Stimulated activated CD4-positive, alpha-beta T cell treated with anti-CD3 and anti-CD28 coated beads, Interleukin-15, amount 100 ng/mL, for 48 hours (primary cell): ENCODE measurements around the gene INSL3.
"Not testable (repeated sequence)": the region's sequence is repeated elsewhere in the genome, so short reads cannot be mapped to it uniquely, and the experiment has no call there.

Experiments
- DNase-seq, 2 donors: peaks; one replicate each; pipeline ENCODE4 v3.0.0-alpha.2; 2020; ENCODE audit warnings: low read depth in 2 of 2

The INSL3 gene

DNA sequence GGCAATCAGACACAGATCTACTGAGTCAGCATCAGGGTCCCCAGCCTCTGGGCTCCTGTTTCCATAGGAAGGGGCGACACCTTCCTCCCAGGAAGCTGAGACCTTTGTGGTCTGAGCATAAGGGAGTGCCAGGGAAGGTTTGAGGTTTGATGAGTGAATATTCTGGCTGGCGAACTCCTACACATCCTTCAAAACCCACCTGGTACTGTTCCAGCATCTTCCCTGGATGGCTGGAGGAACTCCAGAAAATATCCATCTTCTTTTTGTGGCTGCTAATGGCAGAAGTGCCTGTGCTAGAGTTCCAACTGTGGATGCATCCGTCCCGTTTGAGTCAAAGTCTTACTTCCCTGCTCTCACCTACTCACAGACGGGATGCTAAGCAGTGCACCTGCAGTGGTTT is 9.2 kb downstream of the INSL3 start:
- DNase-seq = no peak

DNA sequence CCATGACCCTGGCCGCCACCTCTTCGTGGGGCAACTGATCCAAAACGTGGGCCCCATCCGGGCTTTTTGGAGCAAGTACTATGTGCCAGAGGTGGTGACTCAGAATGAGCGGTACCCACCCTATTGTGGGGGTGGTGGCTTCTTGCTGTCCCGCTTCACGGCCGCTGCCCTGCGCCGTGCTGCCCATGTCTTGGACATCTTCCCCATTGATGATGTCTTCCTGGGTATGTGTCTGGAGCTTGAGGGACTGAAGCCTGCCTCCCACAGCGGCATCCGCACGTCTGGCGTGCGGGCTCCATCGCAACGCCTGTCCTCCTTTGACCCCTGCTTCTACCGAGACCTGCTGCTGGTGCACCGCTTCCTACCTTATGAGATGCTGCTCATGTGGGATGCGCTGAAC is 9.6 kb downstream of the INSL3 start:
- no peak for DNase-seq

DNA sequence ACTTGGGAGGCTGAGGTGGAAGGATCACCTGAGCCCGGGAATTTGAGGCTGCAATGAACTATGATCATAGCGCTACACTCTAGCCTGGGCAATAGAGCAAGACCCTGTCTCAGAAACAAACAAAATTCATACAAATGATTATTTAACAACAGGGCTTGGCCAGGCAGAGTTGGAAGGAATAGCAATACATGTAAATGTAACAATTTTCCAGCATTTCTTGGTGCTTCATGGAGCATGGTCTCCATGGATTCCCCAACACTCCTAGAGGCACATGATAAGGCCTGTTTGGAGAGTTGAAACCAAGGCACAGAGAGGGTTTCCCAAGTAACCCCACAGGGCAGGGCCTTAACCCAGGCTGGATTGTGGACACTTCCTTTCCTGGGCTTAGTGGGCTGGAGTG is 10.2 kb downstream of the INSL3 start:
- DNase-seq = no peak

DNA sequence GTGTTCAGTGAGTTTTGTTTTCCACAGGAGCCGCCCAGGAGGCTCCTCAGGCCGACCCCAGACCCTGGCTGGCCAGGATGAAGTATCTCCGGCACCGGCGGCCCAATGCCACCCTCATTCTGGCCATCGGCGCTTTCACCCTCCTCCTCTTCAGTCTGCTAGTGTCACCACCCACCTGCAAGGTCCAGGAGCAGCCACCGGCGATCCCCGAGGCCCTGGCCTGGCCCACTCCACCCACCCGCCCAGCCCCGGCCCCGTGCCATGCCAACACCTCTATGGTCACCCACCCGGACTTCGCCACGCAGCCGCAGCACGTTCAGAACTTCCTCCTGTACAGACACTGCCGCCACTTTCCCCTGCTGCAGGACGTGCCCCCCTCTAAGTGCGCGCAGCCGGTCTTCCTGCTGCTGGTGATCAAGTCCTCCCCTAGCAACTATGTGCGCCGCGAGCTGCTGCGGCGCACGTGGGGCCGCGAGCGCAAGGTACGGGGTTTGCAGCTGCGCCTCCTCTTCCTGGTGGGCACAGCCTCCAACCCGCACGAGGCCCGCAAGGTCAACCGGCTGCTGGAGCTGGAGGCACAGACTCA is 13.5 kb downstream of the INSL3 start:
- DNase-seq = no peak

DNA sequence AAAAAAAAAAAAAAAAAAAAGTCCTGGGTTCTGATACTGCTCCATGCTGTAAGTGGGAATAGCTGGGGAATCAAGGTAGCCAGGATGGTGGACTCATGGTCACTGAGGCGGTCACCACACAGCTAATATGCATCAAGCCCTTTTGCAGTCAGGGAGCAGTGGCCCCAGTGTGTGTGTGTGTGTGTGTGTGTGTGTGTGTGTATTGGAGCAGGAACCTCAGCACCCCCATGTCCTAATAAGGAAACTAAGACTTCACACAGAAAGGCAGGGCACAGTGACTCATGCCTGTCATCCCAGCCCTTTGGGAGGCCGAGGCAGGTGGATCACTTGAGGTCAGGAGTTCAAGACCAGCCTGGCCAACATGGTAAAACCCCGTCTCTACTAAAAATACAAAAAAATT is 14.4 kb downstream of the INSL3 start:
- no peak for DNase-seq

DNA sequence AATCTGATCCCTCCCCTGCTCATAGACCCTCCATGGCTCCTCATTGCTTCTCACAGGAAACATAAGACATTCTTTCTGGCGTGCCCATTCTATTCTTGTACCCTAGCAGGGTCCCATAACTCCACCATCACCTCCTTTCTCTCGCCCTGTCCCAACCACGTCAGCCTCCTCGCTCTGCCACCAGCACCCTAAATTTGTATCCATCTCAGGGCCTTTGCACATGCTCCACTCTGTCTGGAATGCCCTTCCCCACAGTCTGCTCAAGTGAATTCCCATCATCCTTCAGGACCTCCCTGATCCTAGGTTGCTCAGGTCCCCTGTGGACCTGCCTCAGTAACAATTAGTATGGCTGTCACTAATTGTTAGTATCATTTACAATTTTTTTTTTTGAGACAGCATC is 15.9 kb downstream of the INSL3 start:
- no peak for DNase-seq

DNA sequence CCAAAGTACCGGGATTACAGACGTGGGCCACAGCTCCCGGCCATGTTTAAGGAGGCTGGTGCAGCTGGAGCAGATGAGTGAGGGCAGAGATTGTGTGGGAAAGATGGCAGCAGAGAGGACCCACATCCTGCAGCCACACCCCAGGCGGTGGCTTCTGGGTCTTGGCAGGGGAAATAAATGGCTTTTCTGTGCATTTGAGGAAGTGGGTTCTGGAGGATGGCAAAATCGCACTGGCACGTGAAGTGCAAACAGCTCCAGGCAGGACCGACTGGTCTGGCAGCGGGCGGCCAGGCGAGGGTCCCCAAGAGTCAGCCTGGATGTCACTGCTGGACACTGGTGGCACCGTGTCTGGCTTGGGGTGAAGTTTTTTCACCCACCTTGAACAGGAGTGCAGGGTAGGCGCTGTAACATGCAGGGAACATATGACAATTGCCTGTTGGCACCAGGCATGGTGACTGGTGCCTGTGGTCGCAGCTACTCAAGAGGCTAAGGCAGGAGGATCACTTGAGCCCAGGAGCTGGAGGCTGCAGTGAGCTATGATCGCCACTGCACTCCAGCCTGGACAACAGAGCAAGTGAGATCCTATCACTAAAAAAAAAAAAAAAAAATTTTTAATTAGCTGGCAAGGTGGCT is 17.9 kb downstream of the INSL3 start:
- no peak for DNase-seq

DNA sequence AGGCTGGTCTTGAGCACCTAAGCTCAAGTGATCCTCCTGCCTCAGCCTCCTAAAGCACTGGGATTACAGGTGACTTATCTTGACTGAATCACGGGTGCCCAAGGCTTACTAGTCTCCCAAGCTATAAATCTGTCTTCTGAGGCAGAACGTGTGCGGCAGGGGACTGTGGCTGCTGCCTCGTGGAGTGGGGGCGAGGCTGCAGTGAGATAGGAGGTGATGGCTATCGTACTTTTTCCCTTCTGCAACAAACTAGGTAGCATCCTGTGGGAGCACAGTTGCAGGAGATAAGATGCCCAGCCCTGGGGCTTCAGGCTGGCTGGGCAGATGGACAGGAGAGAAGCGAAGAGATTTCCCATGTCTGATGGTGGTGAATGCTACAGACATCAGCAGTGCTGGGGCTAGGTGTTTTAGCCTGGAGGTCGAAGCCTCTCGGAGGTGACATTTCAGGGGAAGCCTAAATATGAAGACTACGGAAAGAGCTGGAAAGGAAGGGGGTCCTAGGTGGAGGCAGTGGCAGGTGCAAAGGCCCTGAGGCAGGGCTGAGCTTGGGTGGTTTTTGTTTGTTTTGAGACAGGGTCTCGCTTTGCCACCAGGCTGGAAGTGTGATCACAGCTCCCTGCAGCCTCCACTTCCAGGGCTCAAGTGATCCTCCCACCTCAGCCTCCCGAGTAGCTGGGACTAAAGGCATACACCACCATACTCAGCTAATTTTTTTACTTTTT is 19.0 kb downstream of the INSL3 start:
- no peak for DNase-seq

DNA sequence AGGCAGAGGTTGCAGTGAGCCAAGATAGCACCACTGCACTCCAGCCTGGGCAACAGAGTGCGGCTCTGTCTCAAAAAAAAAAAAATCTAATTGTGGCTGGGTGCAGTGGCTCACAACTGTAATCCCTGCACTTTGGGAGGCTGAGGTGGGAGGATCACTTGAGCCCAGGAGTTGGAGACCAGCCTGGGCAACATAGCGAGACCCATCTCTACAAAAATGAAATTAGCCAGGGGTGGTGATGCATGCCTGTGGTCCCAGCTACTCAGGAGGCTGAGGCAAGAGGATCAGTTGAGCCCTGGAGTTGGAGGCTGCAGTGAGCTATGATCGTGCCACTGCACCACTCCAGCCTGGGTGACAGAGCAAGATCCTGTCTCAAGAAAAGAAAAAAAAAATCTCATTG is 22.7 kb downstream of the INSL3 start:
- DNase-seq = not testable (repeated sequence)

DNA sequence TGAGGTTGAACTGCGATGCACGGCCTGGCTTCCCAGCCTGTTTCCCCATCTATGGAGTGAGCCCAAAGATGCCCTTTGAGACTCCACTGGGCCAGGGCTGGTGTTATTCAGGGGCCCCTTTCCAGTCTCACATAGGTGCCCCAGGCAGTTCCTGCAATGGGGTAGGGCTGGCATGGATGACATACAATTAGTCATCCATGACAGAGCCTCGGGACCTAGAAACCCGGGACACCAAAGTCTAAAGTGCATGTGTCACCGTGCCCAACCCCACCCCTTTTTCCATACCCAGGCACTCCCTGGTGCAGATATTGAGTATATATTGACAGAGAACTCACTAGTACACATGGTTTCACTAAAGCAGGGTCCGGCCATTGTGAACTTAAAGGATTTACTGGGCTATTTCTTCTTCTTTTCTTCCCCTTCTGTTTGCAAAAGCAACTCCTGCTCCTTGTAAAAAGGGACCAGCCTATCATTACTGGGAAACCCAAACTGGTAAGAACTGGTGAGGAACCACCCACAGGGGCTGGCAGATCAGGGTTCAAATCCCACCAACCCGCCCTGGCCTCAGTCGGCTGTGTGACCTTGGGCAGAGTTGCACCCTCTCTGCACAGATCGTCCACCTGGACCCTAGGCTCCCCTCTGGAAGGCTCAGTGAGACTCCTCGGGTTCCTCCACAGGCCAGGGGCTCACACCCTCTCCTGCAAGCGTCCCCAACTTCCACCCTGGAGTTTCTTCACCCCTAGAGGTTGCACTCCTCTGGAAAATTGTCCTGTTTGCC is 23.7 kb downstream of the INSL3 start:
- peak; percentile 66 to 73 for DNase-seq

DNA sequence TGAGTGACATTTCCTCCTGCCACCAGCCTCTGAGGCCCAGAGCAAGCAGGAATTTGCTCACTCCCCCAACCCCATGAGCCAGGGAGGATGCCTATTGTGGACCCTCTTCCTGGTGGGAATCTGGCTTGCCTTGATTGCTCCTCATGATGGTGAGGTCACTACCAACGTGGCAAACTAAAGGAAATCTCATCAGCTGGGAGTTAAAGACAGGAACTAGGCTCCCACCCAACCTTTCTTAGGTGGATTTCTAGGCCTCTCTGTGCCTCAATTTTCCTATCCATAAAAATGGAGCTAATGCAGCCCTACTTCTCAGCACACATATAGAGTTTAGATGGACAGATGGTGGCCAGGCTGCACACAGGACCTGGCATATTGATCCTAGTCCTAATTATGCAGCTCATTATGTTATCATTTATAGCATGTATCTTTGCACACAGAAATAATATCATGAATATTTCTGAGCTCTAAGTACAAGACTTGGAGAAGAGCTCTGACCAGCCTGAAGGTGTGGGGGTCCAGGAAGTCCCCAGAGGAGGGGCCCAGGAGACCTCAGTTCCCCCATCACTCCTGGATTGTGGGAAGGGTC is 24.4 kb downstream of the INSL3 start:
- DNase-seq = no peak

DNA sequence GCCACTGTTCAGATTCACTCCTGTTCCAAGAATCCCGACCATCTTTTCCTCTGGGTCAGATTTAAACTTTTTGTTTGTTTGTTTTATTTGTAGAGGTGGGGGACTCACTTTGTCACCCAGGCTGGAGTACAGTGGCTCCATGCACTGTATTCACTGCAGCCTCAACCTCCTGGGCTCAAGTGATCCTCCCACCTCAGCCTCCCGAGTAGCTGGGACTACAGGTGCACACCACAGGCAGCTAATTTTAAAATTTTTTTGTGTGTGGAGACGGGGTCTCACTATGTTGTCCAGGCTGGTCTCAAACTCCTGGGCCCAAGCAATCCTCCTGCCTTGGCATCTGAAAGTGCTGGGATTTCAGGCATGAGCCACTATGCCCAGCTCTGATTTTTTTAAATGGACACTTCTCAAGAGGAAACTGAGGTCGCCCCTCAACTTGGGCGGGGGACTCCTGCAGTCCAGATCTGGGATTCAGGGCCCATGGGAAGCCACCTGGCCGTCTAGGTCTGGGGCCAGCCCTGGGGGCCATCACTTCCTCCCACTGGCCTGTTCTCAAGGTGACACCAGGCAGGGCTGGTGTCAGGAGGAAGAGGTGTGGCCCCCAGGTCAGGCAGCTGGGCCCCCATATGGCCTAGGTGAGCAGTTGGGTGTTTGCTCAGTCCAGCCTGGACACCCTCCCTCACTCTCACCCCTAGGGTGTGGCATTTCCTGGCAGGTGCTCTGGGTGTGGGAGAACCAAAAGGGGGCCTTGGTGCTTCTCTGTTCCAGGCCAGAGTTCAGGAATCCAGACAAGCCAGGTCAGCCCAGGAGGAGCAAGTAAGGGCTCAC is 25.1 kb downstream of the INSL3 start:
- DNase-seq = no peak

DNA sequence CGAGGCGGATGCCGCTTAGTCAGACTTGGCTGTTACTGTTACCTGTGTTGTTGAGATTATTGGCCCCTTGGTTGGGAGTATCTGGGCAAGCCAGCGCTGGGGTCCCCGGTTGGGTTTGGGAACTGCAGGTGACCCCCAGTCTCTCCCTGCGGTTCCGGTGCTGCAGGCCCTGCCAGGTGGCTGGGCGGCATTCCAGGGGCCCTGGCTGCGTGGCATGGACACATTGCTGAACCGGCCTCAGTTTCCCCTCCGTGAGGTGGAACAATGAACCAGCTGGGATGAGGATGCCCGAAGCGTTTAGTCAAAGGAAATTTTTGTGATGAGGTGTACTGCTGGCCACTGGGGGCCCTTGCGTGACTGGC is 25.8 kb downstream of the INSL3 start:
- DNase-seq = no peak

DNA sequence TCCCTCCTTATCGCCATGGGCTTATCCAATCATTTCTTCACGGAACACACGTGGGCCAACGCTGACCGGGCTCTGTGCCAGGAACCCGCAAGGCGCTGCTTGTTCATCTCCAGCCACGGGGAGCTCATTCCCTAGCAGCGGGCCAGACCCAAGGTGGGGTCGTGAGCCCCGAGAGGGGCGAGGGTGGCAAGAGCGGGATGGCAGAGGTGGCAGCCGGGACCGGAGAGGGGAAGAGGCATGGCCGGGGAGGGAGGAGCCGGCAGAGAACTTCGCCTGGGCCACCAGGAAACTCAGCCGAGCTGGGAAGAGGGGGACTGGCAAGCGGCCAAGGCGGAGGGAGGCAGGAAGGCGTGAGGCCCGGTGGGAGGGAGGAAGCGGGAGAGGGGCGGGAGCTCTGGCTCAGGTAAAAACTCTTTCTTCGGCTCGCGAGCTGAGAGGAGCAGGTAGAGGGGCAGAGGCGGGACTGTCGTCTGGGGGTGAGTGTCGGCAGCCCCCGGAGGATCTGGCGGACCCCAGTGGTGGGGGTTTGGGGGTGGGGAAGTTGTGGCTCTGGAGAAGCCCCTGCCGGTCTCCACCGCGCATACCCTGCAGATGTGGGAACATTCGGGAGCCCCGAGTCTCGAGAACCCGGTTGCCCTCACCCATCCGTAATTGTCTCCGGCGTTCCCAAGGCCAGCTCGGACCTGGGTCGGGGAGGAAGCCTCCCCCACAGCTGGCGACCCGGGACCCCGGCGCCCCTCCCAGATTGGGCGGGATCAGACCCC is 26.4 kb downstream of the INSL3 start, which contains the start of gene B3GNT3:
Gene B3GNT3 (plus strand): TSS at position 408 of the 764 bp plus-strand sequence. CDS start 12,670 bp downstream, outside the sequence.
- no peak for DNase-seq

DNA sequence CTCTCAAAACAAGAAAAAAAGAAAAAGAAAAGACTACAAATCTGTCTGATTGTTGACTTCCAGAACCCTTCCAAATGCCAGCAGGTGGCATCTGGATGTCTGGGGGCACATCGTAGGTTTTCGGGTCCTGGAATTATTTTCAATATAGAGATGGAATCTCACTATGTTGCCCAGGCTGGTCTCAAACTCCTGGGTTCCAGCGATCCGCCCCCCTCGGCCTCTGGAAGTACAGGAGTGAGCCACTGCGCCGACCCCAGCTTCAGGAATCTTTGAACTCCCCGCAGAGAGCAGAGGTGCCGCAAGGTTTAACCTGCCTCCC is 26.9 kb downstream of the INSL3 start:
- DNase-seq = no peak

DNA sequence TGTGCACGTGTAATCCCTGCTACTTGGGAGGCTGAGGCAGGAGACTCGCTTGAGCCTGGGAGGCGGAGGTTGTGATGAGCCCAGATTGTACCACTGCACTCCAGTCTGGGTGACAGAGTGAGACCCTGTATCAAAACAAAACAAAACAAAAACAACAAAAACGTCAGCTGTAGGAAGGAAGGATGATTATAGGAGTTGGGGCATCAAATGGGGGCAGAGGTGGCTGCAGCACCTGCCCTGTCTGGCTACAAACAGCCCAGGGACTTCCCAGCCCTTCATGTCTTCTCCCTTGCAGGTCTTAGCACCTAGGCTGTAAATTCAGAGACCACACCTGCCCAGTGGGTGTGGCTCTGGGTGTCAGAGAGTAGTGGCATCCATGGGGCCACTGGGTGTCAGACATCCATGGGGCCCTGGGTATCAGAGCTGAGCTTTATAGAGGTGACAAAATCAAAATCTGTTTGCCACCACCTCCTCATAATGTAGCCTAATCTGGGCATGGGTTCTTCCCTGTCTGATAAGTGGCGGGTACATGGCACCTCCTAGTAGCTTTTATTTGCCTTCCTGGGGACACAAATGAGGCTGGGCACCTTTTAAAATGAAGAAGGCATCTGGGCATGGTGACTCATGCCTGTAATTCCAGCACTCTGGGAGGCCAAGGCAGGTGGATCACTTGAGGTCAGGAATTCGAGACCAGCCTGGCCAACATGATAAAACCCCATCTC is 31.1 kb downstream of the INSL3 start:
- DNase-seq = no peak

DNA sequence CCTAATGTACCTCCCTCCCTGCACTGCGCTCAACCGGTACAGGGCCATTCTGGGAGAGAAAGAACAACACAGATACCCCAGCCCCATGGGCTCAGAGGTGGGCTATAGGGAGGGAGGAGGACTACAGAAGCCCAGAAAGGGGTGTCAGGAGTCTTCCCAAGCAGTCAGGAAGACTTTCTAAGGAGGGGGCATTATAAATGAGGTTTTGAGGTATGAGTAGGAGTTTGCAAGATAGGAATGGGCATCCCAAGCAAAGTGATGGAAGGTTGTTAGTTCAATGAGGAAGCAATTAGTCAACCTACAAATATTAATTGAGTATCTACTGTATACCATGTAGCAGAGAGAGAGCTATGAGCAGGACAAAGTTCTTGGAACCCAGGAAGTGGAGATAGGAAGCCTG is 32.7 kb downstream of the INSL3 start:
- no peak for DNase-seq

DNA sequence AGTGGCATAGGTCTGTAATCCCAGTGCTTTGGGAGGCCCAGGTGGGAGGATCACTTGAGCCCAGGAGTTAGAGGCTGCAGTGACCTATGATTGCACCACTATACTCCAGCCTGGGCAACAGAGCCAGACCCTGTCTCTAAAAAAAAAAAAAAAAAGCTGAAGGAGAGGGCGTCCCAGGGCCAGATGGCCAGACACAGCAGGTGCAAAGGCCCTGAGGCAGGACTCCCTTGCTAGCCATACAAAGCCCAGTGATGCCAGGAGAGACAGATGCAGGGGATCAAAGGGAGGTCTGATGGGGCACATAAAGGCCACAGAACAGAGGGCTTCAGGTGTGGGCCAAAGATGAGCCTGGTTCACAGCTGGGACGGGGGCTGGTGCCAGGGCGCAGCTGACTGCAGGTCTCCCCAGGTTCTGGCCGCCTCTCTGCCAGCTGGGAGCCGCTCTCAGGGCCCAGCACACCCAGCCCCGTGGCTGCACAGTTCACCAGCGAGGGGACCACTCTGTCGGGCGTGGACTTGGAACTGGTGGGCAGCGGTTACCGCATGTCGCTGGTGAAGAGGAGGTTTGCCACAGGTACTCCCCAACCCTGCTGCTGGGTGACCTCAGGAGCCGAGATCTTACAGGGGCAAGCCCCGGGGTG is 33.9 kb downstream of the INSL3 start:
- DNase-seq = no peak

DNA sequence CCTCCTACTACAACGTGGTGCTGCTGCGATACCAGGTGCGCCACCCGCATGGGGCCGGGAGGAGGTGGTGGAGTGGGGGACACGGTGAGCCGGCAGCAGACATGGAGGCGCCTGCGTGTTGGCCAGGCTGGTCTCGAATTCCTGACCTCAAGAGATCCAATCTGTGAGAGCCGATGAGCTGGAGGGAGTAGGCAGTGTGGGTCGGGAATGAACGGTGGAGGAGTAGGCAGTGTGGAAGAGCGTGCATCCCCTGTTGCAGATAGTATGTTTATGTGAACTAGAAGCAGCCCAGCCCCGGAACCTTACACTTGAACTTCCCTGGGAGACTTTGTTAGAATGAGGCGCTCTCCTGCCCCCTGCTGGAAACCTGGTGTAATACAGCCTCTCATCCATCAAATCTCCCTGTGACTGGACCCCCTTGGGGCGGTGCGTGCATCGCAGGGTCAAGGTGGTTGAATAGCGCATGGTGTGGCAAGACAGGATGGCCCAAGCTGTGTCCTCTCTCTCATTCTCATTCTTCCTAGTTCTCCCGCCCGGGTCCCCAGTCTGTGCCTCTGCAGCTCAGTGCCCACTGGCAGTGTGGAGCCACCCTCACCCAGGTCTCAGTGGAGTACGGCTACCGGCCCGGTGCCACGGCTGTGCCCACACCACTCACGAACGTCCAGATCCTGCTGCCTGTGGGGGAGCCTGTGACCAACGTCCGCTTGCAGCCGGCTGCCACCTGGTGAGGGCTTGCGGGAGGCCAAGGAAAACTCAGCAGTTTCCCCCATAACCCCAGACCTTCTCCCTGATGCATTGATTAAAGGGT is 36.9 kb downstream of the INSL3 start:
- DNase-seq = peak; percentile 44 to 69
